Calu3 (cell line): ENCODE results near the gene FAM229A. TPM values are rescaled to one million over a fixed set of nuclear protein-coding genes. Genes with fewer than 3 reads are reported as not detected.

Source experiments
- BruUV-seq: library from RNA; stranded (reverse); fragments of 400-500 nt; replicated peaks from 2 replicates; lab custom pipeline; 2021; lab: Mats Ljungman, UMichigan
- CTCF ChIA-PET: fragments of 300-600 bp; sonication (Branson Sonifier 250); formaldehyde crosslinking; loops from one replicate; lab custom pipeline; 2022; ENCODE audit warnings: antibody characterized with exemption; lab: Charles Lee
- DNase-seq: peaks from one replicate; pipeline ENCODE4 v3.0.0; 2022
- H3K27ac Mint-ChIP-seq: one replicate; pipeline ENCODE4 v1.8.0; 2022; ENCODE audit warnings: mixed read lengths; ENCODE audit not compliant: unreplicated experiment
- H3K27me3 Mint-ChIP-seq: one replicate; pipeline ENCODE4 v1.8.0; 2022; ENCODE audit warnings: mixed read lengths; ENCODE audit not compliant: unreplicated experiment
- H3K36me3 Mint-ChIP-seq: one replicate; pipeline ENCODE4 v1.8.0; 2022; ENCODE audit warnings: mild to moderate bottlenecking, moderate library complexity, mixed read lengths; ENCODE audit not compliant: insufficient read depth, unreplicated experiment
- H3K4me1 Mint-ChIP-seq: one replicate; pipeline ENCODE4 v1.8.0; 2022; ENCODE audit warnings: mild to moderate bottlenecking, low read depth, mixed read lengths; ENCODE audit not compliant: unreplicated experiment
- H3K4me3 Mint-ChIP-seq: one replicate; pipeline ENCODE4 v1.8.0; 2022; ENCODE audit warnings: mild to moderate bottlenecking, low read depth, moderate library complexity, mixed read lengths; ENCODE audit not compliant: unreplicated experiment
- H3K9me3 Mint-ChIP-seq: one replicate; pipeline ENCODE4 v1.8.0; 2022; ENCODE audit warnings: low read depth, mixed read lengths; ENCODE audit not compliant: unreplicated experiment
- CTCF ChIP-seq: fragments of 200-600 bp; IDR thresholded peaks from one replicate; pipeline ENCODE4 v1.8.0; 2022; ENCODE audit warnings: antibody characterized with exemption; ENCODE audit not compliant: unreplicated experiment
- intact Hi-C: fragments of 100-400 bp; cut with micrococcal nuclease; formaldehyde crosslinking; loops from one replicate; pipeline ENCODE4 v1.10.0; 2022; ENCODE audit not compliant: unreplicated experiment
- total RNA-seq: library from RNA; stranded (reverse); gene quantifications from 2 replicates; pipeline ENCODE4 v1.2.3, GENCODE V29; 2022

FAM229A gene
- total RNA-seq, 1 experiment from 2014 or later: 7.3 TPM

GRCh38 chr1:32330558-32331151, 31.6 kb downstream of the FAM229A start:
- TF ChIP-seq CTCF: no peak
- Mint-ChIP-seq H3K4me1 (peaks cover 37% of the 10 kb centered on the region), H3K27me3 (no peaks in the 10 kb centered on the region), H3K4me3 (no peak overlapping the region), H3K36me3 (peaks cover 72% of the 10 kb centered on the region), H3K27ac (peak overlapping the region; percentile 74), H3K9me3 (no peaks in the 10 kb centered on the region)
- CTCF ChIA-PET: no interaction called here
- BruUV-seq: no TSS peak
- DNase-seq: no peak
- intact Hi-C loops: no loop called here

- CTCF ChIA-PET: no interaction called here
- Mint-ChIP-seq H3K27ac (no peak overlapping the region), H3K36me3 (peaks cover 76% of the 10 kb centered on the region)
Observed at GRCh38 chr1:32329931-32330466, 32.3 kb downstream of the FAM229A start.

GRCh38 chr1:32327204-32327603, 35.1 kb downstream of the FAM229A start:
- CTCF ChIA-PET: no interaction called here
- no peak for TF ChIP-seq CTCF
- Mint-ChIP-seq H3K27me3 (no peaks in the 10 kb centered on the region), H3K9me3 (no peaks in the 10 kb centered on the region), H3K4me3 (no peak overlapping the region), H3K4me1 (peaks cover 22% of the 10 kb centered on the region), H3K36me3 (peaks cover 63% of the 10 kb centered on the region), H3K27ac (no peak overlapping the region)
- intact Hi-C loops: no loop called here
- no peak for DNase-seq
- BruUV-seq: no TSS peak

More at GRCh38 chr1:32329931-32330466, 32.3 kb downstream of the FAM229A start:
- no peak for TF ChIP-seq CTCF
- no peak for DNase-seq
- no peak overlapping the region for H3K4me3 Mint-ChIP-seq
- H3K27me3 Mint-ChIP-seq: no peaks in the 10 kb centered on the region
- no peaks in the 10 kb centered on the region for H3K9me3 Mint-ChIP-seq
- intact Hi-C loops: no loop called here
- H3K4me1 Mint-ChIP-seq: peaks cover 37% of the 10 kb centered on the region
- no TSS peak for BruUV-seq

GRCh38 chr1:32321712-32322291, 40.5 kb downstream of the FAM229A start:
- Mint-ChIP-seq H3K4me3 (peak overlapping the region; percentile 54), H3K9me3 (no peaks in the 10 kb centered on the region), H3K4me1 (peaks cover 22% of the 10 kb centered on the region), H3K27me3 (no peaks in the 10 kb centered on the region), H3K36me3 (peaks cover 56% of the 10 kb centered on the region), H3K27ac (peak overlapping the region; percentile 80)
- BruUV-seq: no TSS peak
- peak; percentile 81 for DNase-seq
- CTCF ChIA-PET: interaction anchor here (0.6 to 1.9 kb wide), 16 partner anchors 10 to 686 kb away, joined by 3 to 15 read pairs (median 6); partner anchors contain the start of genes LCK, MARCKSL1 and TXLNA
- intact Hi-C loops: no loop called here
- no peak for TF ChIP-seq CTCF
